Neural crest cell (in vitro differentiated cells): ENCODE results near the gene SLC39A11. TPM values are rescaled to one million over a fixed set of nuclear protein-coding genes. Genes with fewer than 3 reads are reported as not detected.
A peak's percentile ranks its signal among the peaks of the same experiment; 100 is the strongest.
"Not testable (repeated sequence)": the region's sequence is repeated elsewhere in the genome, so short reads cannot be mapped to it uniquely, and the experiment has no call there.

ENCODE experiments used
- DNase-seq: peaks from one replicate; pipeline ENCODE4 v3.0.0; 2021; ENCODE audit warnings: low read depth, mixed read lengths, low spot score
- H3K27ac Mint-ChIP-seq: one replicate; pipeline ENCODE4 v1.8.0; 2021; ENCODE audit warnings: mild to moderate bottlenecking, mixed read lengths; ENCODE audit not compliant: unreplicated experiment
- H3K27me3 Mint-ChIP-seq: 2 replicates; pipeline ENCODE4 v1.8.0; 2021; ENCODE audit warnings: low read depth, mild to moderate bottlenecking, mixed read lengths
- H3K36me3 Mint-ChIP-seq: 2 replicates; pipeline ENCODE4 v1.8.0; 2021; ENCODE audit warnings: low read depth, mild to moderate bottlenecking, mixed read lengths
- H3K4me1 Mint-ChIP-seq: 2 replicates; pipeline ENCODE4 v1.8.0; 2021; ENCODE audit warnings: mixed read lengths
- H3K4me3 Mint-ChIP-seq: one replicate; pipeline ENCODE4 v1.8.0; 2021; ENCODE audit warnings: mild to moderate bottlenecking, mixed read lengths
- H3K9me3 Mint-ChIP-seq: 2 replicates; pipeline ENCODE4 v1.8.0; 2021; ENCODE audit warnings: mixed read lengths
- total RNA-seq: library from RNA; stranded (reverse); gene quantifications from 2 replicates; pipeline ENCODE4 v1.2.1, GENCODE V29; 2021
- TF ChIP-seq, protein P1 (sequence below): fragments of 200-600 bp; sonication (generic); conservative IDR thresholded peaks from 2 replicates; pipeline ENCODE4 v1.5.0; 2021; ENCODE audit warnings: antibody characterized with exemption, mild to moderate bottlenecking

SLC39A11 gene
- total RNA-seq, 1 donor from 2014 or later = 11.3 TPM

DNA sequence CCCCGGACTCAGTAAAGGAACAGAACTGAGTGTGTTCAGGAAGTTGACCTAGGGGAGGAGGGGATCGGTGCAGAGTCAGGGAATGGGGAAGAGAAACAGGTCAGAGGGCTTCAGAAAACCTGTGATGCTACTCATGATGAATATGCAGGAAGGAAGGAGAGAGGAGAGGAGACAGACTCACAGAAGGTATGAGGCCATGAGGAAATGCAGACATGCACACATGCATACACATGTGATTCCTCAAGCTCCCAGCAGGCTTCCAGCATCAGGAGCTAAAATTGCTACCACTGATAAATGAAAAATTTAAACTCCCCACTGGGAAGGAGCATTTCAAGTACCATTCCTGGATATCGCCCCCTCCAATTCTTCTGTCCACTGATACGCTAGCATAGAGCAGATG, 262.6 kb downstream of the SLC39A11 start:
- no peak for DNase-seq
- Mint-ChIP-seq H3K27me3 (no peaks in the 10 kb centered on the region), H3K4me3 (no peak overlapping the region), H3K9me3 (peaks cover 17% of the 10 kb centered on the region), H3K27ac (no peak overlapping the region), H3K4me1 (peaks cover 15% of the 10 kb centered on the region), H3K36me3 (peaks cover 8% of the 10 kb centered on the region)
- TF ChIP-seq, protein P1, sequence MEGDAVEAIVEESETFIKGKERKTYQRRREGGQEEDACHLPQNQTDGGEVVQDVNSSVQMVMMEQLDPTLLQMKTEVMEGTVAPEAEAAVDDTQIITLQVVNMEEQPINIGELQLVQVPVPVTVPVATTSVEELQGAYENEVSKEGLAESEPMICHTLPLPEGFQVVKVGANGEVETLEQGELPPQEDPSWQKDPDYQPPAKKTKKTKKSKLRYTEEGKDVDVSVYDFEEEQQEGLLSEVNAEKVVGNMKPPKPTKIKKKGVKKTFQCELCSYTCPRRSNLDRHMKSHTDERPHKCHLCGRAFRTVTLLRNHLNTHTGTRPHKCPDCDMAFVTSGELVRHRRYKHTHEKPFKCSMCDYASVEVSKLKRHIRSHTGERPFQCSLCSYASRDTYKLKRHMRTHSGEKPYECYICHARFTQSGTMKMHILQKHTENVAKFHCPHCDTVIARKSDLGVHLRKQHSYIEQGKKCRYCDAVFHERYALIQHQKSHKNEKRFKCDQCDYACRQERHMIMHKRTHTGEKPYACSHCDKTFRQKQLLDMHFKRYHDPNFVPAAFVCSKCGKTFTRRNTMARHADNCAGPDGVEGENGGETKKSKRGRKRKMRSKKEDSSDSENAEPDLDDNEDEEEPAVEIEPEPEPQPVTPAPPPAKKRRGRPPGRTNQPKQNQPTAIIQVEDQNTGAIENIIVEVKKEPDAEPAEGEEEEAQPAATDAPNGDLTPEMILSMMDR = no peak

DNA sequence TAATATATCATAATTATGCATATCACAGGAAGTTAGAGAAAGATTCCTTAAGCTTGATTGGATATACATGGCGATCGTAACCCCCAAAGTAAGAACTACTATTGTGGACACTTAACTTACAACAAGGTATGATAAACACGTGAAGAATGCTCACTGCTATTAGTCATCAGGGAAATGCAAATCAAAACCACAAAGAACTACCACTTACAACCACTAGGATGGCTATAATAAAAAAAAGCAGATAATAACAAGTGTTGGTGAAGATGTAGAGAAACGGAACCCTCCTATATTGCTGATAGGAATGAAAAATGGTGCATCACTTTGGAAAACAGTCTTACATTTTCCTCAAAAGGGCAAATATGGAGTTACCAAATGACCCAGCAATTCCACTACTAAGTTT, 265.9 kb downstream of the SLC39A11 start:
- H3K4me3 Mint-ChIP-seq = no peak overlapping the region
- H3K9me3 Mint-ChIP-seq = peaks cover 14% of the 10 kb centered on the region
- no peak for DNase-seq
- H3K27ac Mint-ChIP-seq = no peak overlapping the region
- peaks cover 3% of the 10 kb centered on the region for H3K4me1 Mint-ChIP-seq
- H3K36me3 Mint-ChIP-seq = peaks cover 21% of the 10 kb centered on the region
- TF ChIP-seq, protein P1 = peak; percentile 33
- H3K27me3 Mint-ChIP-seq = no peaks in the 10 kb centered on the region

DNA sequence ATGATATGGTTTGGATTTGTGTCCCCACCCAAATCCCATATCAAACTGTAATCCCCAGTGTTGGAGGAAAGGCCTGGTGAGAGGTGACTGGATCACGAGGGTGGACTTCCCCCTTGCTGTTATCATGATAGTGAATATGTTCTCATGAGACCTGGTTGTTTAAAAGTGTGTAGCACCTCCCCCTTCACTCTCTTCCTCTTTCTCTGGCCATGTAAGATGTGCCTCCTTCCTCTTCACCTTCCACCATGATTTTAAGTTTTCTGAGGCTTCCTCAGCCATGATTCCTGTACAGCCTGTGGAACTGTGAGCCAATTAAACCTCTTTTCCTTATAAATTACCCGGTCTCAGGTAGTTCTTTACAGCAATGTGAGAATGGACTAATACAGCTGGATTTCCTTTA, 266.4 kb downstream of the SLC39A11 start:
- H3K27me3 Mint-ChIP-seq, H3K4me3 Mint-ChIP-seq, H3K4me1 Mint-ChIP-seq, DNase-seq, H3K27ac Mint-ChIP-seq: not testable (repeated sequence)
- Mint-ChIP-seq H3K36me3 (peaks cover 21% of the 10 kb centered on the region), H3K9me3 (peaks cover 14% of the 10 kb centered on the region)

DNA sequence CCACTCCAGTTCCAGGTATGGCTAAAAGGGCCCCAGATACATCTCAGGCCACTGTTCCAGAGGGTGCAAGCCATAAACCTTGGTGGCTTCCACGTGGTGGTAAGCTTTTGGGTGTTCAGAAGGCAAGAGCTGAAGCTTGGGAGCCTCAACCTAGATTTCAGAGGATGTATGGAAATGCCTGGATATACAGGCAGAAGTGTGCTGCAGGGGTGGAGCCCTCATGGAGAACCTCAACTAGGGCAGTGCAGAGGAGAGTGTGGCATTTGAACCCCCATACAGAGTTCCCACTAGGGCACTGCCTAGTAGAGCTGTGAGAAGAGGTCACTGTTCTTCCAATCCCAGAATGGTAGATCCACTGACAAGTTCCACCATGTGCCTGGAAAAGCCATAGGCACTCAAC, 267.3 kb downstream of the SLC39A11 start:
- TF ChIP-seq, protein P1 = no peak
- H3K4me3 Mint-ChIP-seq = no peak overlapping the region
- H3K36me3 Mint-ChIP-seq = peaks cover 21% of the 10 kb centered on the region
- H3K9me3 Mint-ChIP-seq = peaks cover 14% of the 10 kb centered on the region
- DNase-seq = no peak
- H3K27ac Mint-ChIP-seq = no peak overlapping the region
- H3K4me1 Mint-ChIP-seq = peaks cover under 1% of the 10 kb centered on the region
- H3K27me3 Mint-ChIP-seq = no peaks in the 10 kb centered on the region

DNA sequence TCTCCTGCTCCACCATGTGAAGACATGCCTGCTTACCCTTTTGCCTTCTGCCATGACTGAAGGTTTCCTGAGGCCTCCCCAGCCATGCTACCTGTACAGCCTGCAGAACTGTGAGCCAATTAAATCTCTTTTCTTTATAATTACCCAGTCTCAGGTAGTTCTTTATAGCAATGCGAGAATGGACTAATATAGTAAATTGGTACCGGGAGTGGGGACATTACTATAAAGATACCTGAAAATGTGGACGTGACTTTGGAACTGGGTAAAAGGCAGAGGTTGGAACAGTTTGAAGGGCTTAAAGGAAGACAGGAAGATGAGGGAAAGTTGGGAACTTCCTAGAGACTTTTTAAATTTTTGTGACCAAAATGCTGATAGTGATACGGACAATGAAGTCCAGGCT, 268.2 kb downstream of the SLC39A11 start:
- not testable (repeated sequence) for H3K27me3 Mint-ChIP-seq, H3K4me3 Mint-ChIP-seq, DNase-seq, H3K4me1 Mint-ChIP-seq, H3K27ac Mint-ChIP-seq
- Mint-ChIP-seq H3K36me3 (peaks cover 21% of the 10 kb centered on the region), H3K9me3 (peaks cover 14% of the 10 kb centered on the region)

DNA sequence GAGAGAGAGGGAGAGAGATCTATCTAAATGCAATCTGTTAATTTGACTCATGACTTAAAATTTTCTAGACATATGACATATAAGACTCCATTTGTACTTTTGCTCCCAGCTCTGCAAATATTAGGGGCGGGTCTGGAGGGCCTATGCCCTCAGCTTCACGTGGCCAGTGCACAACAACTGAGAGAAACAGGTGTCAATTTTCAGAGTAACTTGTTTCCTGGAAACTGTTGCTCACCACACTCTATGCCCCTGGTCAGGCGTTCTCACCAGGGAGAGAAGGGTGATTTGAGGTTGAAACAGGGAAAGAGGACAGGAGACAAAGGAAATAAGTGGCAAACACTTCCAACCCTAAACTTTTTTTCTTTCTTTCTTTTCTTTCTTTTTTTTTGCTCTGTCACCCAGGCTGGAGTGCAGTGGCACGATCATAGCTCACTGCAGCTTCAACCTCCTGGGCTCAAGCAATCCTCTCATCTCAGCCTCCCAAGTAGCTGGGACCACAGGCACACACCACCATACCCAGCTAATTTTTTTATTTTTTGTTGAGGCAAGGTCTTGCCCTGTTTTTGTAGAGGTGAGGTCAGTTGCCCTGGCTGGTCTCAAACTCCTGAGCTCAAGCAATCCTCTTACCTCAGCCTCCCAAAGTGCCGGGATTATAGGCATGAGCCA, 270.0 kb downstream of the SLC39A11 start:
- Mint-ChIP-seq H3K9me3 (peaks cover 14% of the 10 kb centered on the region), H3K27ac (no peak overlapping the region), H3K27me3 (no peaks in the 10 kb centered on the region), H3K36me3 (peaks cover 21% of the 10 kb centered on the region), H3K4me3 (no peak overlapping the region), H3K4me1 (no peaks in the 10 kb centered on the region)
- DNase-seq = no peak
- TF ChIP-seq, protein P1 = no peak
